Measurements from ENCODE around the gene SMAD7. TPM values are rescaled to one million over a fixed set of nuclear protein-coding genes. Genes with fewer than 3 reads are reported as not detected.

SMAD7 gene
- polyA plus RNA-seq, 3 donors, result 1.4 to 9.4 (median 1.5) TPM

DNA sequence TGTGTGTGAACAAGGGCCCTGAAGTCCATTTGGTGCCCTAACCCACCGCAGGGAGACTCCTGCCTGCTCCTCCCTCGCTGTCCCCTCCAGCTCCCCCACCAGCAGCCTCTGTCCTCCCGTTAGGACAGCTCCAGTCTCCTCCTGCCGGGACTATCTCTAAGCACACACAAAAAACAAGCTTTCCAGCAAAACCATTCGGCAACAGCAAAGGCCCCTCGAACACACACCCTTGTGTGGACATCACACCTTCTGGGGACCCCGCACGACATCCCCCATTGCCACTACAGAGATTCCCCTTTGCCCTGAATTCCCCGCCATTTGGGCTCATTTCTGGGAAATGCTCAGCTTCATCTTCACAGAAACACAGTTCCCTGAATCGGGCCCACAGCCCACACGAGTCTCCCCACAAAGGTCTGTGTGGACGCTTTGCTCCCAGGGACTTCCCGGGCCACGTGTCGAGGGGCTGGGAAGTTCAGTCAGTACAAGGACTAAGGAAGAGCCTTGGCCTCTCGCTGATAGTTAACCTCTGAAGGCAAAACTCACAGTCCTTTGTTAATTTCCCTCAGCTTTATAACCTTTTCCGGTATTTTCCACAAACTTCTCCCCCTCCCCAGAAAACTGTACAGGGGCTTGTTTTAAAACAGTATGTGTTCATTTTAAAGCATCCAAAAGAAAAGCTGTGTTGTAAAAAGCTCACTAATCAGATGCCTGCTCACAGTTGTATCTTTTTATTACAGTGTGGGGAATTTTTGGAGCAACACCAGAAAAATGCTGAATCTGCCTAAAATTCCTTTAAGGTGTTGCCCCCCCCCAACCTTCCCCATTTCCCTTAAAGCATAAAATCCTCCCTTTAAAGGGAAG is 25.9 kb downstream of the SMAD7 start:
- H3K27ac ChIP-seq (ENCODE audit: low read depth in 1 of 2, low read length in 2 of 2), result no peak overlapping the region
- H3K79me2 ChIP-seq (ENCODE audit: insufficient read depth, low read length), result peaks cover 85% of the 10 kb centered on the region
- Mint-ChIP-seq H3K36me3 (peaks cover 36 to 37% of the 10 kb centered on the region in 2 donors), H3K4me3 (peak overlapping the region in 1 of 2 donors; percentile 71), H3K4me1 (peaks cover 84% of the 10 kb centered on the region), H3K27ac (peak overlapping the region in 6 of 7 donors; percentile 10 to 94 (median 66)), H3K27me3 (ENCODE audit: low read depth in 3 of 3) (peaks cover 0 to 5% (median 3%) of the 10 kb centered on the region in 3 donors), H3K9me3 (peaks cover 0 to 3% (median 0%) of the 10 kb centered on the region in 7 donors)
- peaks cover 38% of the 10 kb centered on the region for H4K20me1 ChIP-seq (ENCODE audit: insufficient read depth, low read length)
- no peaks in the 10 kb centered on the region for H3K27me3 ChIP-seq (ENCODE audit: control insufficient read depth in 2 of 2, insufficient read depth in 2 of 2, low read length in 2 of 2)
- TF ChIP-seq, protein P1, sequence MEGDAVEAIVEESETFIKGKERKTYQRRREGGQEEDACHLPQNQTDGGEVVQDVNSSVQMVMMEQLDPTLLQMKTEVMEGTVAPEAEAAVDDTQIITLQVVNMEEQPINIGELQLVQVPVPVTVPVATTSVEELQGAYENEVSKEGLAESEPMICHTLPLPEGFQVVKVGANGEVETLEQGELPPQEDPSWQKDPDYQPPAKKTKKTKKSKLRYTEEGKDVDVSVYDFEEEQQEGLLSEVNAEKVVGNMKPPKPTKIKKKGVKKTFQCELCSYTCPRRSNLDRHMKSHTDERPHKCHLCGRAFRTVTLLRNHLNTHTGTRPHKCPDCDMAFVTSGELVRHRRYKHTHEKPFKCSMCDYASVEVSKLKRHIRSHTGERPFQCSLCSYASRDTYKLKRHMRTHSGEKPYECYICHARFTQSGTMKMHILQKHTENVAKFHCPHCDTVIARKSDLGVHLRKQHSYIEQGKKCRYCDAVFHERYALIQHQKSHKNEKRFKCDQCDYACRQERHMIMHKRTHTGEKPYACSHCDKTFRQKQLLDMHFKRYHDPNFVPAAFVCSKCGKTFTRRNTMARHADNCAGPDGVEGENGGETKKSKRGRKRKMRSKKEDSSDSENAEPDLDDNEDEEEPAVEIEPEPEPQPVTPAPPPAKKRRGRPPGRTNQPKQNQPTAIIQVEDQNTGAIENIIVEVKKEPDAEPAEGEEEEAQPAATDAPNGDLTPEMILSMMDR (IDR thresholded peaks at IDR 0.05), result no peak
- peak overlapping the region in 1 of 3 experiments; percentile 18 for H3K4me3 ChIP-seq (replicated peaks in 1 of 3; ENCODE audit: low read depth in 2 of 3, low read length in 3 of 3)
- H3K9ac ChIP-seq (ENCODE audit: insufficient read depth, low read length, poor library complexity, severe bottlenecking), result no peak overlapping the region
- peak overlapping the region; percentile 29 for H3K4me2 ChIP-seq (replicated peaks; ENCODE audit: extremely low read depth, low read length, poor library complexity, severe bottlenecking)
- no peak overlapping the region for H2AFZ ChIP-seq (ENCODE audit: insufficient read depth, low read depth, low read length, poor library complexity, severe bottlenecking)
- intact Hi-C loops (cut with micrococcal nuclease), result no loop called here
- H3K4me1 ChIP-seq (ENCODE audit: control insufficient read depth in 1 of 2, insufficient read depth in 2 of 2, low read length in 2 of 2), result peaks cover 75 to 81% of the 10 kb centered on the region in 2 donors
- peaks cover 8 to 18% of the 10 kb centered on the region in 2 donors for H3K36me3 ChIP-seq (replicated peaks in 1 of 2; ENCODE audit: control insufficient read depth in 1 of 2, insufficient read depth in 2 of 2, low read length in 2 of 2)
- no peaks in the 10 kb centered on the region for H3K9me3 ChIP-seq (replicated peaks in 1 of 2; ENCODE audit: control insufficient read depth in 1 of 2, insufficient read depth in 1 of 2, low read length in 2 of 2)
- 70% methylated on average over 14 of the region's 17 CpGs for WGBS (ENCODE audit: insufficient coverage)
- DNase-seq, result no peak

DNA sequence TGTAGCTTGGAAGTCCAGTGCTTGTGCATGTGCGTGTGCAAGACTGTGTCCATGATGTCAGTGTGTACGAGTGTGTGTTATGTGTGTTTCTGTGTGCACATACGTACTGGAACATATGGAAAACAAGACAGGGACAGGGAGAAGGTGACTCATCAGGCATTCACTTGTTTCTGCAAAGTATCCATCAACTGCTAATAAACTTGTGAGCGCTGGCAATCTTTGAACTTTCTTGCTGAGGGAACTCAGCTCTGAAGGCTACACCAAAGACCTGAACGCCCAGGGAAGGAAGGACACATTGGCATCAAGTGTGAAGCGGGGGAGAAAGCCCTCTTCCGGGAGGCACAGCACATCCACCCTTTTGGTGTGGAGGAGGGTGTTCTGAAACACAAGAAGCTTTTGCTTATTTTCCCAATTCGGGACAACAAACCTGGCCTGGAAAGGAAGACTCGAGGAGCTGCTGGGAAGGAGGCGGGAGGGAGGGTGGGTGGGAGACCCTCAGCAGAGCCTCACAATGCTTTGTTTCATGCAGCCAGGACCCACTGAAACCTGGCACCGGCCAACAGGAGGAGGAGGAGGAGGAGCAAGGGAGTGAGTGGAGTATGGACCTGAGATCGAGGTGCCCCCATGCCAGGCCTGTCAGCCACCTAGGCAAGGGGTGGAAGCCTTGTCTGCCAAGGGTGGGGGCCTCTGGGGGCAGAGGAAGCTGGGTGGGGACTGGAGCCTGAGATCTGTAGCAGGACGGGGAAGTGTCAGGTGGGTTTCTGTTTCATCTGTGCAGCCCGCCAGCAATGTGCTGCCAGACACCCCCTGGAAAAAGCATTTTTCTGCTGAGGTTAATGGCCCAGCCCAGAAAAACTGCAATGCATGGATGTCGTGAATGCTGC is 26.8 kb downstream of the SMAD7 start:
- Mint-ChIP-seq H3K4me3 (peak overlapping the region in 1 of 2 donors; percentile 92), H3K9me3 (peaks cover 0 to 3% (median 0%) of the 10 kb centered on the region in 7 donors), H3K27me3 (ENCODE audit: low read depth in 3 of 3) (peaks cover 0 to 5% (median 3%) of the 10 kb centered on the region in 3 donors), H3K27ac (peak overlapping the region; percentile 35 to 94 (median 72)), H3K36me3 (peaks cover 41 to 43% of the 10 kb centered on the region in 2 donors), H3K4me1 (peaks cover 80% of the 10 kb centered on the region)
- H3K4me1 ChIP-seq (ENCODE audit: control insufficient read depth in 1 of 2, insufficient read depth in 2 of 2, low read length in 2 of 2), result peaks cover 68 to 73% of the 10 kb centered on the region in 2 donors
- H4K20me1 ChIP-seq (ENCODE audit: insufficient read depth, low read length), result peaks cover 30% of the 10 kb centered on the region
- H3K36me3 ChIP-seq (replicated peaks in 1 of 2; ENCODE audit: control insufficient read depth in 1 of 2, insufficient read depth in 2 of 2, low read length in 2 of 2), result peaks cover 12 to 26% of the 10 kb centered on the region in 2 donors
- DNase-seq, result peak in 1 of 3 donors; percentile 32
- no peaks in the 10 kb centered on the region for H3K27me3 ChIP-seq (ENCODE audit: control insufficient read depth in 2 of 2, insufficient read depth in 2 of 2, low read length in 2 of 2)
- peak overlapping the region; percentile 57 to 83 for H3K27ac ChIP-seq (ENCODE audit: low read depth in 1 of 2, low read length in 2 of 2)
- H3K79me2 ChIP-seq (ENCODE audit: insufficient read depth, low read length), result peaks cover 76% of the 10 kb centered on the region
- peak overlapping the region; percentile 56 for H3K9ac ChIP-seq (ENCODE audit: insufficient read depth, low read length, poor library complexity, severe bottlenecking)
- intact Hi-C loops (cut with micrococcal nuclease), result no loop called here
- 54% methylated on average over 11 of the region's 15 CpGs for WGBS (ENCODE audit: insufficient coverage)
- TF ChIP-seq, protein P1 (IDR thresholded peaks at IDR 0.05), result no peak
- peak overlapping the region in 1 of 3 experiments; percentile 76 for H3K4me3 ChIP-seq (replicated peaks in 1 of 3; ENCODE audit: low read depth in 2 of 3, low read length in 3 of 3)
- H3K4me2 ChIP-seq (replicated peaks; ENCODE audit: extremely low read depth, low read length, poor library complexity, severe bottlenecking), result peak overlapping the region; percentile 82
- no peaks in the 10 kb centered on the region for H3K9me3 ChIP-seq (replicated peaks in 1 of 2; ENCODE audit: control insufficient read depth in 1 of 2, insufficient read depth in 1 of 2, low read length in 2 of 2)
- H2AFZ ChIP-seq (ENCODE audit: insufficient read depth, low read depth, low read length, poor library complexity, severe bottlenecking), result peak overlapping the region; percentile 81
